ENCODE data around the gene ADARB2.

DNA sequence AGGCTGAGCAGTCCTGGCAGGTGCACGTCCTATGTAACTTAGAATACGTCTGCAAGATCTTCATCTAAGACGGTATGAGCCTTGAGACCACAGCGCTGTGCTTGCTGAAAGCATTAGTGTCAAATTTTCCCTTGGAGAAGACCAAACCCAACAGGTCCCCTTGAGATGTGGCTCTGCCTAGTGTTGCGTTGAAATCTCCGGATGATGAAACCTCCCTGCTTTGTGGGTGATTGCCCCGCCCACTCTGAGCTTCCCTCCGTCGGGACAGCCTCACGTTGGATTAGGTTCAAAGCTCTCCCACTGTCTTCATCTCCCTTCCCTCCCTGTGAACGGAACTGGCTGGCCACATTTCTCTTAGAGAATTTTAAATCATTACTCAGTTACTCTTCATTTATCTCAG is 102.0 kb downstream of the ADARB2 start:
- TF ChIP-seq, protein P1, sequence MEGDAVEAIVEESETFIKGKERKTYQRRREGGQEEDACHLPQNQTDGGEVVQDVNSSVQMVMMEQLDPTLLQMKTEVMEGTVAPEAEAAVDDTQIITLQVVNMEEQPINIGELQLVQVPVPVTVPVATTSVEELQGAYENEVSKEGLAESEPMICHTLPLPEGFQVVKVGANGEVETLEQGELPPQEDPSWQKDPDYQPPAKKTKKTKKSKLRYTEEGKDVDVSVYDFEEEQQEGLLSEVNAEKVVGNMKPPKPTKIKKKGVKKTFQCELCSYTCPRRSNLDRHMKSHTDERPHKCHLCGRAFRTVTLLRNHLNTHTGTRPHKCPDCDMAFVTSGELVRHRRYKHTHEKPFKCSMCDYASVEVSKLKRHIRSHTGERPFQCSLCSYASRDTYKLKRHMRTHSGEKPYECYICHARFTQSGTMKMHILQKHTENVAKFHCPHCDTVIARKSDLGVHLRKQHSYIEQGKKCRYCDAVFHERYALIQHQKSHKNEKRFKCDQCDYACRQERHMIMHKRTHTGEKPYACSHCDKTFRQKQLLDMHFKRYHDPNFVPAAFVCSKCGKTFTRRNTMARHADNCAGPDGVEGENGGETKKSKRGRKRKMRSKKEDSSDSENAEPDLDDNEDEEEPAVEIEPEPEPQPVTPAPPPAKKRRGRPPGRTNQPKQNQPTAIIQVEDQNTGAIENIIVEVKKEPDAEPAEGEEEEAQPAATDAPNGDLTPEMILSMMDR (IDR thresholded peaks at IDR 0.05; ENCODE audit: low read depth, low read length, poor library complexity, severe bottlenecking) = no peak
- no peak for TF ChIP-seq EZH2phosphoT487 (IDR thresholded peaks at IDR 0.05; ENCODE audit: borderline replicate concordance, low read length)

Measured in DOHH2 (cell line).